HepG2 (cell line): ENCODE data around the gene GGA1. TPM values are rescaled to one million over a fixed set of nuclear protein-coding genes. Genes with fewer than 3 reads are reported as not detected.
A peak's percentile ranks its signal among the peaks of the same experiment; 100 is the strongest.

ENCODE experiments used
- AKNA ChIP-seq: sonication (generic); formaldehyde crosslinking; IDR thresholded peaks from 2 replicates; pipeline ENCODE4 v1.4.0; 2020; ENCODE audit warnings: missing genetic modification reagents, borderline replicate concordance
- LRRFIP1 ChIP-seq: sonication (generic); formaldehyde crosslinking; conservative IDR thresholded peaks from 2 replicates; pipeline ENCODE4 v1.4.0; 2020; ENCODE audit warnings: missing genetic modification reagents
- MBD4 ChIP-seq: IDR thresholded peaks from 2 replicates; pipeline ENCODE4 v1.6.1; 2012; ENCODE audit warnings: low read length, inconsistent platforms, borderline replicate concordance
- NFE2L2 ChIP-seq: fragments of 150-350 bp; IDR thresholded peaks from 2 replicates; pipeline ENCODE4 v1.6.1; 2014; ENCODE audit warnings: low read length
- RFXAP ChIP-seq: sonication (generic); formaldehyde crosslinking; IDR thresholded peaks from 2 replicates; pipeline ENCODE4 v1.4.0; 2020; ENCODE audit warnings: missing genetic modification reagents, borderline replicate concordance
- SMAD9 ChIP-seq: sonication (generic); formaldehyde crosslinking; IDR thresholded peaks from 2 replicates; pipeline ENCODE4 v1.5.1; 2020; ENCODE audit warnings: mild to moderate bottlenecking, missing genetic modification reagents
- SNAPC2 ChIP-seq: sonication (generic); formaldehyde crosslinking; IDR thresholded peaks from 2 replicates; pipeline ENCODE4 v1.8.1; 2022; ENCODE audit warnings: mild to moderate bottlenecking, missing genetic modification reagents
- ZFAT ChIP-seq: sonication (generic); formaldehyde crosslinking; conservative IDR thresholded peaks from 2 replicates; pipeline ENCODE4 v1.8.1; 2023; ENCODE audit warnings: missing genetic modification reagents, inconsistent platforms
- ZNF20 ChIP-seq: sonication (generic); formaldehyde crosslinking; IDR thresholded peaks from 2 replicates; pipeline ENCODE4 v1.4.0; 2020; ENCODE audit warnings: mild to moderate bottlenecking, moderate library complexity, missing genetic modification reagents
- ZNF274 ChIP-seq: sonication (generic); formaldehyde crosslinking; IDR thresholded peaks from 2 replicates; pipeline ENCODE4 v1.5.1; 2020; ENCODE audit warnings: mild to moderate bottlenecking, missing genetic modification reagents
- ZNF329 ChIP-seq: sonication (generic); formaldehyde crosslinking; IDR thresholded peaks from 2 replicates; pipeline ENCODE4 v1.9.0; 2021; ENCODE audit warnings: low read depth, mild to moderate bottlenecking, missing genetic modification reagents
- ZNF350 ChIP-seq: sonication (generic); formaldehyde crosslinking; IDR thresholded peaks from 2 replicates; pipeline ENCODE4 v1.4.0; 2020; ENCODE audit warnings: mild to moderate bottlenecking, low read depth, missing genetic modification reagents, borderline replicate concordance
- ZNF547 ChIP-seq: sonication (generic); formaldehyde crosslinking; IDR thresholded peaks from 2 replicates; pipeline ENCODE4 v1.5.1; 2020; ENCODE audit warnings: mild to moderate bottlenecking, missing genetic modification reagents
- ZNF737 ChIP-seq: sonication (generic); formaldehyde crosslinking; IDR thresholded peaks from 2 replicates; pipeline ENCODE4 v1.5.0; 2020; ENCODE audit warnings: missing genetic modification reagents, mild to moderate bottlenecking, borderline replicate concordance
- ZNF770 ChIP-seq: sonication (generic); formaldehyde crosslinking; IDR thresholded peaks from 2 replicates; pipeline ENCODE4 v1.5.0; 2020; ENCODE audit warnings: mild to moderate bottlenecking, missing genetic modification reagents
- ZNF788 ChIP-seq: sonication (generic); formaldehyde crosslinking; IDR thresholded peaks from 2 replicates; pipeline ENCODE4 v1.5.0; 2020; ENCODE audit warnings: mild to moderate bottlenecking, missing genetic modification reagents, borderline replicate concordance
- ZSCAN25 ChIP-seq: sonication (generic); formaldehyde crosslinking; IDR thresholded peaks from 2 replicates; pipeline ENCODE4 v1.8.0; 2022; ENCODE audit warnings: mild to moderate bottlenecking, missing genetic modification reagents
- ZSCAN29 ChIP-seq: sonication (generic); formaldehyde crosslinking; conservative IDR thresholded peaks from 2 replicates; pipeline ENCODE4 v1.4.0; 2020; ENCODE audit warnings: mild to moderate bottlenecking, missing genetic modification reagents
- polyA plus RNA-seq, 8 experiments: library from polyadenylated mRNA; depleted of rRNA in 3 of 8; stranded (reverse) in 7 of 8; unstranded in 1 of 8; fragments of >200 nt; fragmentation: Illumina TruSeq in 4 of 8; extraction: Trizol in 4 of 8; gene quantifications; 2 replicates each; pipeline versions ENCODE4 v1.2.1 to v1.2.3, GENCODE V29; 2011 to 2016; ENCODE audit warnings: low read depth in 4 of 8, missing spikeins in 1 of 8, mixed read lengths in 1 of 8; ENCODE audit not compliant: insufficient read depth in 1 of 8
- total RNA-seq, 5 experiments: library from RNA; depleted of rRNA; stranded (reverse); fragments of >200 nt; fragmentation: Illumina TruSeq; extraction: Trizol; gene quantifications; 2 replicates each; pipeline ENCODE4 v1.2.3, GENCODE V29; 2016; ENCODE audit warnings: low read depth in 1 of 5
- TF ChIP-seq, protein P1 (sequence below): IDR thresholded peaks from 2 replicates; pipeline ENCODE4 v1.6.1; 2016; ENCODE audit warnings: mild to moderate bottlenecking, missing biosample characterization, missing genetic modification reagents

Gene GGA1
- total and polyA plus RNA-seq, 2 of the 13 experiments (the other 11 are each of a cell fraction or from before 2014, with no cell fraction given), result 29.1 to 87.2 TPM

DNA sequence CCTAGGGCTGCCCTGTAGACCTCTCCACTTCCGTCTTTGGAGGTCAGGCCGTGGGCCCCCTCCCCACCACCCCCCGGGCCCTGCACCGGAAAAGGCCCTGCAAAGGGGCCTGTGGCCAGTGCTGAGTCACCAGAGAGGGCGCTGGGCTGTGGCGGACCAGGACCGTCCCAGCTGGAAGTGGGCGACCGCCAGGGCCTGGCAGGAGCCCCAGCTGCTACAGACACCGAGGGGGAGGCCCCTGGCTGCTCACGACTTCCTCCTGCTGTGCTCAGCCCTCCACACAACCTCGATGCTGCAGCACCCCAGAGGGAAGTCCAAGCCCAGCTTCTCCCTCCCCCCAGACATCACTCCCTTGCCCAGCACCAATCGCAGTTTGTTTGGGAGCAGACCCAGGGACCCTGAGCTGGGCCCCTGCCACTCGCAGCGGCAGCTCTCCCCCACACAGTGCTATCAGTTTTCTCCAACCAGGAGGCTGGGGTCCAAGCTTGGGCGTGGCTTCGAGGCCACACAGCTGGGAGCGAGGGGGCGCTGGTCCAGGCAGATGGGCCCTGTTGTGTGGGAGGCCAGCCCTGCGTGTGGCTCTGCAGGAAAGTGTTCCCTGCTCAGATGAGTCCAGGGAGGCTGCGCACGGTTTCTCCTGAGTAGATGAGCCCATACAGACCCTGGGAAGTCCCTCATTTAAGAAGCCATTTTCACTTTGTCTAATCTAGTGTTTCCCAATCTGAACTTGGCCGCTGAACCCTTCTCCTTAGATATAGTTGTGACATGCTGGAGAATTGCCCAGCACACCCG, 25.2 kb downstream of the GGA1 start (continued):
- TF ChIP-seq LRRFIP1 (no peak), ZNF274 (CRISPR knock-in tag) (no peak), ZNF737 (no peak), ZNF788 (CRISPR knock-in tag) (peak; percentile 70; the same call in 1 of the 2 replicates), ZNF329 (CRISPR knock-in tag) (no peak), ZSCAN25 (CRISPR knock-in tag) (0 out of 2 replicates have a peak, but pooled peaks have one; percentile 32), SMAD9 (CRISPR knock-in tag) (no peak), ZNF350 (CRISPR knock-in tag) (peak; percentile 83), ZNF20 (CRISPR knock-in tag) (no peak), ZFAT (CRISPR knock-in tag) (no peak), MBD4 (no peak), RFXAP (CRISPR knock-in tag) (0 out of 2 replicates have a peak, but pooled peaks have one; percentile 28), ZNF770 (CRISPR knock-in tag) (no peak), SNAPC2 (peak; percentile 55; the same call in 1 of the 2 replicates), AKNA (CRISPR knock-in tag) (no peak), ZNF547 (no peak), NFE2L2 (peak; percentile 19; the same call in 1 of the 2 replicates), ZSCAN29 (peak; percentile 78; the same call in 1 of the 2 replicates)
- TF ChIP-seq, protein P1, sequence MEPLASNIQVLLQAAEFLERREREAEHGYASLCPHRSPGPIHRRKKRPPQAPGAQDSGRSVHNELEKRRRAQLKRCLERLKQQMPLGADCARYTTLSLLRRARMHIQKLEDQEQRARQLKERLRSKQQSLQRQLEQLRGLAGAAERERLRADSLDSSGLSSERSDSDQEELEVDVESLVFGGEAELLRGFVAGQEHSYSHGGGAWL (CRISPR knock-in tag), result 0 out of 2 replicates have a peak, but pooled peaks have one; percentile 31
